Medulla oblongata (tissue), 1 donor: ENCODE measurements around the gene CES5A.
A peak's percentile ranks its signal among the peaks of the same experiment; 100 is the strongest.
"Not testable (repeated sequence)": the region's sequence is repeated elsewhere in the genome, so short reads cannot be mapped to it uniquely, and the experiment has no call there.

Experiments
- DNase-seq: peaks from one replicate; pipeline ENCODE4 v3.0.0-alpha.2; 2015; ENCODE audit errors: extremely low spot score

The CES5A gene

GRCh38 chr16:55875273-55875672 is at the start of gene CES5A:
CES5A (minus strand) TSS chr16:55875373; CDS start chr16:55875221, 152 bp downstream.
- no peak for DNase-seq

GRCh38 chr16:55922662-55923061 is 47.5 kb upstream of the CES5A start:
- no peak for DNase-seq

- DNase-seq = no peak
Observed at GRCh38 chr16:55917373-55918160, 42.4 kb upstream of the CES5A start.

- DNase-seq = no peak
Observed at GRCh38 chr16:55915096-55915827, 40.1 kb upstream of the CES5A start.

- DNase-seq = no peak
Observed at GRCh38 chr16:55914383-55914782, 39.2 kb upstream of the CES5A start.

GRCh38 chr16:55913716-55914115 is 38.5 kb upstream of the CES5A start:
- no peak for DNase-seq

GRCh38 chr16:55913121-55913520 is 37.9 kb upstream of the CES5A start:
- DNase-seq = not testable (repeated sequence)

- DNase-seq = peak; percentile 21
Observed at GRCh38 chr16:55912022-55912421, 36.8 kb upstream of the CES5A start.

- DNase-seq = no peak
Observed at GRCh38 chr16:55911616-55912015, 36.4 kb upstream of the CES5A start.

GRCh38 chr16:55909876-55910275 is 34.7 kb upstream of the CES5A start:
- DNase-seq = no peak

GRCh38 chr16:55908641-55909040 is 33.5 kb upstream of the CES5A start:
- DNase-seq = no peak

- DNase-seq = no peak
Observed at GRCh38 chr16:55907661-55908060, 32.5 kb upstream of the CES5A start.

- no peak for DNase-seq
Observed at GRCh38 chr16:55906123-55906522, 30.9 kb upstream of the CES5A start.

- DNase-seq = no peak
Observed at GRCh38 chr16:55905651-55906050, 30.5 kb upstream of the CES5A start.

GRCh38 chr16:55901566-55902217 is 26.5 kb upstream of the CES5A start:
- DNase-seq = no peak

- no peak for DNase-seq
Observed at GRCh38 chr16:55900616-55901393, 25.6 kb upstream of the CES5A start.

- DNase-seq = no peak
Observed at GRCh38 chr16:55899857-55900256, 24.7 kb upstream of the CES5A start.

GRCh38 chr16:55898592-55898991 is 23.4 kb upstream of the CES5A start:
- DNase-seq = no peak

- no peak for DNase-seq
Observed at GRCh38 chr16:55892821-55893220, 17.6 kb upstream of the CES5A start.

- no peak for DNase-seq
Observed at GRCh38 chr16:55889518-55889917, 14.3 kb upstream of the CES5A start.

- no peak for DNase-seq
Observed at GRCh38 chr16:55888546-55888945, 13.4 kb upstream of the CES5A start.

- DNase-seq = no peak
Observed at GRCh38 chr16:55876854-55877253, 1.7 kb upstream of the CES5A start.
